GM13977 (cell line): ENCODE data around the gene MSI2.

Experiments
- DNase-seq: peaks from one replicate; pipeline ENCODE4 v3.0.0; 2012; ENCODE audit warnings: low spot score
- in situ Hi-C: fragments of 300-500 bp; cut with MboI; formaldehyde crosslinking; loops from one replicate; pipeline ENCODE4 v1.12.0; 2022; ENCODE audit warnings: low sequenced_read_pairs, low pct_unique_long_range_greater_than_20kb, mixed read lengths, inconsistent platforms; ENCODE audit not compliant: unreplicated experiment
- TF ChIP-seq, protein P1 (sequence below): IDR thresholded peaks from 2 replicates; pipeline ENCODE4 v1.5.1; 2012; ENCODE audit warnings: mild to moderate bottlenecking, control low read depth; ENCODE audit not compliant: insufficient read depth; ENCODE audit errors: extremely low read depth, missing control alignments

MSI2 gene

DNA sequence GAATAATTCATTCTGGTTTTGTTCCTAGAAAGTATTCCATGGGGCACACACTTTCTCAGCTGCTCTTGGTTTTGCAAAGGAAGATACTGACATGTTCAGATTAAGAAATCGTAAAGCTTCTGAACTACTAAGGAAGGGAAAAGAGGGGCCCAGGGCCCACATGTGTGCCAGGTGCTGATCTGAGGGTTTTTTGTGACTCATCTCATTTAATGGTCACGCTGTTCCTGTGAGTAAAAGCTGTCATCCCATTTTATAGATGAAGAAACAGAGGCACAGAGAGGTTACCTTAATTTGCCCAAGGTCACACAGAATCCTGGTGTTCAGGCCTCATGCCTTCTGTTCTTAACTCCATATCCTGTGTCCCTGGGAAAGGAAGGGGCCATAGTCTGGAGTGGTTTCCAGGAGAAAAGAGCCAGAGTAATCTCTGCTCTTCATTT is 113.2 kb downstream of the MSI2 start:
- in situ Hi-C loops = no loop called here
- DNase-seq = no peak
- TF ChIP-seq, protein P1, sequence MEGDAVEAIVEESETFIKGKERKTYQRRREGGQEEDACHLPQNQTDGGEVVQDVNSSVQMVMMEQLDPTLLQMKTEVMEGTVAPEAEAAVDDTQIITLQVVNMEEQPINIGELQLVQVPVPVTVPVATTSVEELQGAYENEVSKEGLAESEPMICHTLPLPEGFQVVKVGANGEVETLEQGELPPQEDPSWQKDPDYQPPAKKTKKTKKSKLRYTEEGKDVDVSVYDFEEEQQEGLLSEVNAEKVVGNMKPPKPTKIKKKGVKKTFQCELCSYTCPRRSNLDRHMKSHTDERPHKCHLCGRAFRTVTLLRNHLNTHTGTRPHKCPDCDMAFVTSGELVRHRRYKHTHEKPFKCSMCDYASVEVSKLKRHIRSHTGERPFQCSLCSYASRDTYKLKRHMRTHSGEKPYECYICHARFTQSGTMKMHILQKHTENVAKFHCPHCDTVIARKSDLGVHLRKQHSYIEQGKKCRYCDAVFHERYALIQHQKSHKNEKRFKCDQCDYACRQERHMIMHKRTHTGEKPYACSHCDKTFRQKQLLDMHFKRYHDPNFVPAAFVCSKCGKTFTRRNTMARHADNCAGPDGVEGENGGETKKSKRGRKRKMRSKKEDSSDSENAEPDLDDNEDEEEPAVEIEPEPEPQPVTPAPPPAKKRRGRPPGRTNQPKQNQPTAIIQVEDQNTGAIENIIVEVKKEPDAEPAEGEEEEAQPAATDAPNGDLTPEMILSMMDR = no peak

DNA sequence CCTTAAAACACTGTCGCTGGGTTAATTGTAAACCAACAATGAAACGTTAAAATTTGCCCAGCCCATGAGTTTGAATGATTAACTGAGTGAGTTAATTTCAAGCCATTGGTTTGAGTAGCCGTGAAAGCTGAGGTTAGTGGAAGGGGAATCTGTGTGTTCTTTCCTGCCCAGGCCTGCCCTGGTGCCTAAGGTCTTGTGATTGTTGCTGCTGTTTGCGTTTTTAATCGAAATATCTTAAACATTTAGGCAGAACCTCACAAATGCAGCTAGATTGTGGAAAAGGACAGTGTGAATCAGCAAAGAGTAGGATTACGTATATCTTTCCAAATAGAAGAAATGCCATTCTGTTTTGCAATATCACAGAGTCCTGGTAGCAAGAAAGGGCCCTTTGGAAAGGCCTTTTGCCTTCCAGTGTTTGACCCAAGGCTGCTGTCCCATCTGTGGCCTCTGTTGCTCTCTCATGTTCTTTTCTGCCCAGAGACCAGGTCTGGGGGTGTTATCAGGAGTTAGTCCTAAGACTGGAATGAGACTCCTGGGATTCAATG is 113.8 kb downstream of the MSI2 start:
- DNase-seq = no peak
- in situ Hi-C loops = no loop called here
- TF ChIP-seq, protein P1 = no peak

DNA sequence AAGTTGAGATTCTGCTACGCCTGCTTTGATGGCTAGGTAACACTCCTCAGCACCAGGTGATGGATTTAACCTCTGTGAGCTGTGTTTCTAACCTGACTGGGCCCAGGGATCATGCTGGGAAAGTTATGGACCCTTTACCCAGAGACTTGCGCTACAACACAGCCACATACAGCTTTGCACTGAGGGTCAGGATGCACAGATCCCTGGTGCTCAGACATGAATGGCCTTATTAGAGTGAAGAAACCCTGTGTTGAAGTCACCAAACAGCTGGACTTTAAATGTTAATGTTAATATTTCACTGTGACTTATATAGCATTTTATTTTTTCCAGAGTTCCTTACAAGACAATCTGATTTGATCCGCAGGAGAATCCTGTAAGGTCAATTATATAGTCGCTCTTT is 114.3 kb downstream of the MSI2 start:
- TF ChIP-seq, protein P1 = no peak
- no peak for DNase-seq
- in situ Hi-C loops = no loop called here

DNA sequence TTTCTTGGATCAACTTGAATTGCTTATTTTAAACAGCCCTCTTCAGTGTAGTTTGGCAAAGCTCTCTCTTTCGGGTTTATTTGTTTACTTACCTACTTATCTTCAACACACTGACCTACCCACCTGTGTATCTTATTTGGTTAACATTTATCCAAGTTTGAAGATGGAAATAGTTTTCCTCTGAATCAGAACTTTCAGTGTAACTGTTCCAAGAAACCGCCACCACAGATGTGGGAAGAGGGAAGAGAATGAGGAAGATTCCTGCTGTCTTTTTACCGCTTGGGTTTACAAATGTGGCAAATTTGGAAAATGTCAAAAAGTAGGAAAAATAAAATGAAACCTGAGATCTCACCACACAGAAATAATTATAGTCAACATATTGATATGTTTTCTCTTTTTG is 115.8 kb downstream of the MSI2 start:
- TF ChIP-seq, protein P1 = no peak
- no peak for DNase-seq
- in situ Hi-C loops = no loop called here

DNA sequence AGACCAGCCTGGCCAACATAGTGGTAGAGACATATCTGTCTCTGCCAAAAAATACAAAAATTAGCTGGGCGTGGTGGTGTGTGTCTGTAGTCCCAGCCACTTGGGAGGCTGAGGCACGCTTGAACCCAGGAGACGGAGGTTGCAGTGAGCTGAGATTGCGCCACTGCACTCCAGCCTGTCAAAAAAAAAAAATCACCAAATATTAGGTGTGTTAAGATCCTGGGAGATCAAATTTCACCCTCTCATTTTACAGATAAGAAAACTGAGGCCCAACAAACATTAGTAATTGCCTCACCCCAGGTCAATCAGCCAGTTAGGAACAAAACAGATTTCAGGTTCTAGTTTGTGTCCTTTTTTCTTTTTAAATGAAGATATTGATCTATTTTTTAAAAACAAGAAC is 116.7 kb downstream of the MSI2 start:
- TF ChIP-seq, protein P1 = no peak
- in situ Hi-C loops = no loop called here

DNA sequence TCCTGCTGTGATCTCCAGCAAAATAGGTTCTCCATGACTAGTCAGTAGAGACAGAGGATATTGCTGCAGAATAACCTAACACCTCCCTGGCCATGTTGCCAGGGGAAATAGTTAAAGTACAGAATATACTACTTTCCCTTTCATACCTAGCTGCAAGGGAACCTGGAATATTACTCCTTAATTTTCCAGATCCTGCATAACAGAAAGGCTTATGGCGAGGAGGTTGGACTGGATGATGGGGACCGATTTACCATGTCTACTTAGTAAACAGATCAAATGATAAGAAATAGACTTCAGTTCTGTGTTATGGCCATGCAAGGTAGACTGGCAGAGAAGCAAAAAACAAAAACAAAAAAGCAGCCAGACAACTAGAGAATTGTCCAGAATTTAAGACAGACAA is 117.4 kb downstream of the MSI2 start:
- no peak for DNase-seq
- in situ Hi-C loops = no loop called here

More for the DNA sequence above, 116.7 kb downstream of the MSI2 start:
- DNase-seq = no peak

More for the DNA sequence above, 117.4 kb downstream of the MSI2 start:
- TF ChIP-seq, protein P1 = no peak
